ENCODE measurements around the gene CAD. TPM values are rescaled to one million over a fixed set of nuclear protein-coding genes. Genes with fewer than 3 reads are reported as not detected.

Gene CAD
- polyA plus RNA-seq (14.2 and 22.8 TPM in 2 replicates), polyA minus RNA-seq (16.8 and 19.5 TPM in 2 replicates)

DNA sequence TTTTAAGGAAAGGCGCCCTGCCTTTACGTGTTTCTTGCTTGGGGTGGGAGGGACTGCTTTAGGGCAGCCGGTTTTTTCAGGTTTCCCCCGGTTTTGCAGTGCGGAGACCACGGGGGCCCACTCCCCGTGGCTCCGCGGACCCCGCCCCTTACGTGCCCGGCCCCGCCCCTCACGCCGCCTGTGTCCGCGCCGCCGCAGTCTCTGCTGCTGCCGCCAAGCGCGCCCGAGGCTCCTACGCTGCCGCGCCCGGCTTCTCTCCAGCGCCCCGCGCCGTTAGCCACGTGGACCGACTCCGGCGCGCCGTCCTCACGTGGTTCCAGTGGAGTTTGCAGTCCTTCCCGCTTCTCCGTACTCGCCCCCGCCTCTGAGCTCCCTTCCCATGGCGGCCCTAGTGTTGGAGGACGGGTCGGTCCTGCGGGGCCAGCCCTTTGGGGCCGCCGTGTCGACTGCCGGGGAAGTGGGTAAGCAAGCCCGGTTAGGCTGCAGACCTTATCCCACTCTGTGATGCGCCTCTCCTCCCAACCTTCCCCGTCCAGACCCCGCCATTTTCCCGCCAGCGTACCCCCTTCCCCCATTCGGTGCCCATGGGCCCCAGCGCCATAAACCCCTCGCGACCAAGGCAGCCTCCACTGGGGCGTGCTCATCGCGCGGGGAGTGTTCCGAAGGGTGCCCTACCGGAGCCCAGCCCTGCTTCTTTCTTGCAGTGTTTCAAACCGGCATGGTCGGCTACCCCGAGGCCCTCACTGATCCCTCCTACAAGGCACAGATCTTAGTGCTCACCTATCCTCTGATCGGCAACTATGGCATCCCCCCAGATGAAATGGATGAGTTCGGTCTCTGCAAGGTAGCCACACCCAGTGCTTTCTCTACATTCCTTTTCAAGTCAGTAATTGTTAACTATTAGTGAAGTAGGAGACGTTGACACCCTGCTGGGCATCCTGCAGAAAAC, at the start of gene CAD:
TSS of gene CAD (plus strand) at position 197 of the 949 bp plus-strand sequence. CDS start at position 380, 183 bp downstream.
- Histone ChIP-seq H3K4me3 (ENCODE audit: low read length) (peak within 1 kb of the TSS; percentile 86), H3K36me3 (ENCODE audit: insufficient read depth, low read length) (no peaks in the 10 kb centered on the region), H3K9me2 (ENCODE audit: insufficient read depth, low read length) (no peaks in the 10 kb centered on the region), H2AFZ (ENCODE audit: low read depth, low read length) (peak within 1 kb of the TSS; percentile 63), H3K79me2 (replicated peaks; ENCODE audit: insufficient read depth, low read length) (peaks cover 5% of the 10 kb centered on the region), H3K9me3 (ENCODE audit: low read length) (no peaks in the 10 kb centered on the region), H4K20me1 (ENCODE audit: insufficient read depth) (no peaks in the 10 kb centered on the region), H3K9ac (ENCODE audit: low read length) (peak within 1 kb of the TSS; percentile 57), H3K4me2 (ENCODE audit: low read length) (peak within 1 kb of the TSS; percentile 58), H3F3A (ENCODE audit: insufficient read depth, low read length, poor library complexity, severe bottlenecking) (peaks cover 10% of the 10 kb centered on the region), H3K27me3 (ENCODE audit: insufficient read depth, low read depth, low read length) (no peaks in the 10 kb centered on the region), H3K27ac (ENCODE audit: low read length) (peak within 1 kb of the TSS; percentile 80)
- TF ChIP-seq POLR2AphosphoS5 (IDR thresholded peaks at IDR 0.05) (peak; percentile 63), SMC3 (conservative IDR thresholded peaks at IDR 0.05; ENCODE audit: poor library complexity) (peak; percentile 56), EP300 (conservative IDR thresholded peaks at IDR 0.05; ENCODE audit: poor library complexity, severe bottlenecking) (no peak), TAF1 (IDR thresholded peaks at IDR 0.05; ENCODE audit: low read depth) (peak; percentile 67), RAD21 (conservative IDR thresholded peaks at IDR 0.05) (peak; percentile 24), EZH2 (IDR thresholded peaks at IDR 0.05; ENCODE audit: borderline replicate concordance, insufficient read depth, low read length, poor library complexity, severe bottlenecking) (no peak), MXI1 (conservative IDR thresholded peaks at IDR 0.05; ENCODE audit: poor library complexity, severe bottlenecking) (peak; percentile 99)
- TF ChIP-seq, protein P1, sequence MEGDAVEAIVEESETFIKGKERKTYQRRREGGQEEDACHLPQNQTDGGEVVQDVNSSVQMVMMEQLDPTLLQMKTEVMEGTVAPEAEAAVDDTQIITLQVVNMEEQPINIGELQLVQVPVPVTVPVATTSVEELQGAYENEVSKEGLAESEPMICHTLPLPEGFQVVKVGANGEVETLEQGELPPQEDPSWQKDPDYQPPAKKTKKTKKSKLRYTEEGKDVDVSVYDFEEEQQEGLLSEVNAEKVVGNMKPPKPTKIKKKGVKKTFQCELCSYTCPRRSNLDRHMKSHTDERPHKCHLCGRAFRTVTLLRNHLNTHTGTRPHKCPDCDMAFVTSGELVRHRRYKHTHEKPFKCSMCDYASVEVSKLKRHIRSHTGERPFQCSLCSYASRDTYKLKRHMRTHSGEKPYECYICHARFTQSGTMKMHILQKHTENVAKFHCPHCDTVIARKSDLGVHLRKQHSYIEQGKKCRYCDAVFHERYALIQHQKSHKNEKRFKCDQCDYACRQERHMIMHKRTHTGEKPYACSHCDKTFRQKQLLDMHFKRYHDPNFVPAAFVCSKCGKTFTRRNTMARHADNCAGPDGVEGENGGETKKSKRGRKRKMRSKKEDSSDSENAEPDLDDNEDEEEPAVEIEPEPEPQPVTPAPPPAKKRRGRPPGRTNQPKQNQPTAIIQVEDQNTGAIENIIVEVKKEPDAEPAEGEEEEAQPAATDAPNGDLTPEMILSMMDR (IDR thresholded peaks at IDR 0.05; ENCODE audit: poor library complexity, severe bottlenecking): peak; percentile 54
- TF ChIP-seq, protein P2, sequence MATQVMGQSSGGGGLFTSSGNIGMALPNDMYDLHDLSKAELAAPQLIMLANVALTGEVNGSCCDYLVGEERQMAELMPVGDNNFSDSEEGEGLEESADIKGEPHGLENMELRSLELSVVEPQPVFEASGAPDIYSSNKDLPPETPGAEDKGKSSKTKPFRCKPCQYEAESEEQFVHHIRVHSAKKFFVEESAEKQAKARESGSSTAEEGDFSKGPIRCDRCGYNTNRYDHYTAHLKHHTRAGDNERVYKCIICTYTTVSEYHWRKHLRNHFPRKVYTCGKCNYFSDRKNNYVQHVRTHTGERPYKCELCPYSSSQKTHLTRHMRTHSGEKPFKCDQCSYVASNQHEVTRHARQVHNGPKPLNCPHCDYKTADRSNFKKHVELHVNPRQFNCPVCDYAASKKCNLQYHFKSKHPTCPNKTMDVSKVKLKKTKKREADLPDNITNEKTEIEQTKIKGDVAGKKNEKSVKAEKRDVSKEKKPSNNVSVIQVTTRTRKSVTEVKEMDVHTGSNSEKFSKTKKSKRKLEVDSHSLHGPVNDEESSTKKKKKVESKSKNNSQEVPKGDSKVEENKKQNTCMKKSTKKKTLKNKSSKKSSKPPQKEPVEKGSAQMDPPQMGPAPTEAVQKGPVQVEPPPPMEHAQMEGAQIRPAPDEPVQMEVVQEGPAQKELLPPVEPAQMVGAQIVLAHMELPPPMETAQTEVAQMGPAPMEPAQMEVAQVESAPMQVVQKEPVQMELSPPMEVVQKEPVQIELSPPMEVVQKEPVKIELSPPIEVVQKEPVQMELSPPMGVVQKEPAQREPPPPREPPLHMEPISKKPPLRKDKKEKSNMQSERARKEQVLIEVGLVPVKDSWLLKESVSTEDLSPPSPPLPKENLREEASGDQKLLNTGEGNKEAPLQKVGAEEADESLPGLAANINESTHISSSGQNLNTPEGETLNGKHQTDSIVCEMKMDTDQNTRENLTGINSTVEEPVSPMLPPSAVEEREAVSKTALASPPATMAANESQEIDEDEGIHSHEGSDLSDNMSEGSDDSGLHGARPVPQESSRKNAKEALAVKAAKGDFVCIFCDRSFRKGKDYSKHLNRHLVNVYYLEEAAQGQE (IDR thresholded peaks at IDR 0.05; ENCODE audit: borderline replicate concordance): peak; percentile 77

DNA sequence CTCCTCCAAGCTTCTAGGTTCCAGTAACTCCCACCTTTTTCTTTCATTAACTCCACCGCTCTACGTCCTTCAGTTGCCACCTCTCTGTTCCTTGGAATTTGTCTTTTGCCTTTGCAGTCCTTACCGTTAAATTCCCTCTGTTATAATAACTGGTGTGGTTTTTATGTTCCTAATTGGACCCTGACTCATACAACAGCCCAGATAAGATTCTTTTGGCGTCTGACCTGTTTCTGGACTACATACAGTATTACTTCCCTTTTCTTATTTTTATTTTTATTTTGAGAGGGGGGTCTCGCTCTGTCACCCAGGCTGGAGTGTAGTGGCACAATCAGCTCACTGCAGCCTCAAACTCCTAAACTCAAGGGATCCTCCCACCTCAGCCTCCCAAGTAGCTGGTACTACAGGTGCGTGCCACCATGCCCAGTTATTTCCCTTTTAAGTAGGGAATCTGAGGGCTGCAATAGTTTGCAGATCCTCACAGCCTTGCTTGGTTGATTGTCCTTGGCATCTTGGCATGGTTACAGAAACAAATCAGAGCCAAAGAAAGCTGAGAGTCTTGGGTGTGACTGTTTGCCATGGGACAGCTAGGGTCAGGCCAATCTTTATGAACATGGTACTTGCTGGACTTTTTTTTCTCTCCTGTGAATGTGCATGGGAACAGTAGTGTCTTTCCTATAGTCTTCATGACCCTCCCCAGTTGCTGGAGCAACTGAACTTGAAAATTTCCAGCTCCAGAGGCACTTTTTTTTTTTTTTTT, 46.4 kb upstream of the CAD start:
- no peaks in the 10 kb centered on the region for H3K27me3 ChIP-seq (ENCODE audit: insufficient read depth, low read depth, low read length)
- H3K9ac ChIP-seq (ENCODE audit: low read length): no peak overlapping the region
- no peaks in the 10 kb centered on the region for H3F3A ChIP-seq (ENCODE audit: insufficient read depth, low read length, poor library complexity, severe bottlenecking)
- H3K9me3 ChIP-seq (ENCODE audit: low read length): no peaks in the 10 kb centered on the region
- no peak overlapping the region for H3K4me2 ChIP-seq (ENCODE audit: low read length)
- no peaks in the 10 kb centered on the region for H4K20me1 ChIP-seq (ENCODE audit: insufficient read depth)
- no peaks in the 10 kb centered on the region for H3K9me2 ChIP-seq (ENCODE audit: insufficient read depth, low read length)
- no peaks in the 10 kb centered on the region for H3K79me2 ChIP-seq (replicated peaks; ENCODE audit: insufficient read depth, low read length)
- TF ChIP-seq TAF1 (IDR thresholded peaks at IDR 0.05; ENCODE audit: low read depth) (no peak), RAD21 (conservative IDR thresholded peaks at IDR 0.05) (no peak), SMC3 (conservative IDR thresholded peaks at IDR 0.05; ENCODE audit: poor library complexity) (no peak), EP300 (conservative IDR thresholded peaks at IDR 0.05; ENCODE audit: poor library complexity, severe bottlenecking) (no peak), MXI1 (conservative IDR thresholded peaks at IDR 0.05; ENCODE audit: poor library complexity, severe bottlenecking) (no peak), POLR2AphosphoS5 (IDR thresholded peaks at IDR 0.05) (no peak), EZH2 (IDR thresholded peaks at IDR 0.05; ENCODE audit: borderline replicate concordance, insufficient read depth, low read length, poor library complexity, severe bottlenecking) (no peak)
- TF ChIP-seq, protein P1 (IDR thresholded peaks at IDR 0.05; ENCODE audit: poor library complexity, severe bottlenecking): no peak
- TF ChIP-seq, protein P2 (IDR thresholded peaks at IDR 0.05; ENCODE audit: borderline replicate concordance): no peak
- H3K27ac ChIP-seq (ENCODE audit: low read length): no peak overlapping the region
- H3K36me3 ChIP-seq (ENCODE audit: insufficient read depth, low read length): no peaks in the 10 kb centered on the region
- H2AFZ ChIP-seq (ENCODE audit: low read depth, low read length): no peak overlapping the region
- H3K4me3 ChIP-seq (ENCODE audit: low read length): no peak overlapping the region

Data from neural cell (in vitro differentiated cells).